Panc1 (cell line): Measurements from ENCODE around the gene PPP1R1B.

ENCODE experiments used
- POLR2AphosphoS5 ChIP-seq: IDR thresholded peaks from 2 replicates; pipeline ENCODE4 v1.6.1; 2012; ENCODE audit warnings: mild to moderate bottlenecking, low read depth, low read length, moderate library complexity
- SIN3A ChIP-seq: IDR thresholded peaks from 2 replicates; pipeline ENCODE4 v1.6.1; 2012; ENCODE audit warnings: low read depth, mild to moderate bottlenecking, low read length, moderate library complexity, borderline replicate concordance; ENCODE audit not compliant: insufficient read depth
- TCF7L2 ChIP-seq: IDR thresholded peaks from 2 replicates; pipeline ENCODE4 v1.6.1; 2011; ENCODE audit warnings: mild to moderate bottlenecking, low read depth, low read length, inconsistent platforms
- TF ChIP-seq, protein P1 (sequence below): fragments of 450-650 bp; IDR thresholded peaks from 2 replicates; pipeline ENCODE4 v1.5.1; 2017; ENCODE audit warnings: mild to moderate bottlenecking
- TF ChIP-seq, protein P2 (sequence below), 2 experiments: IDR thresholded peaks; 2 replicates each; pipeline ENCODE4 v1.6.1; 2011 to 2012; ENCODE audit warnings: low read depth in 2 of 2, control low read depth in 1 of 2, low read length in 1 of 2, mild to moderate bottlenecking in 1 of 2, moderate library complexity in 1 of 2; ENCODE audit not compliant: insufficient read depth in 1 of 2

DNA sequence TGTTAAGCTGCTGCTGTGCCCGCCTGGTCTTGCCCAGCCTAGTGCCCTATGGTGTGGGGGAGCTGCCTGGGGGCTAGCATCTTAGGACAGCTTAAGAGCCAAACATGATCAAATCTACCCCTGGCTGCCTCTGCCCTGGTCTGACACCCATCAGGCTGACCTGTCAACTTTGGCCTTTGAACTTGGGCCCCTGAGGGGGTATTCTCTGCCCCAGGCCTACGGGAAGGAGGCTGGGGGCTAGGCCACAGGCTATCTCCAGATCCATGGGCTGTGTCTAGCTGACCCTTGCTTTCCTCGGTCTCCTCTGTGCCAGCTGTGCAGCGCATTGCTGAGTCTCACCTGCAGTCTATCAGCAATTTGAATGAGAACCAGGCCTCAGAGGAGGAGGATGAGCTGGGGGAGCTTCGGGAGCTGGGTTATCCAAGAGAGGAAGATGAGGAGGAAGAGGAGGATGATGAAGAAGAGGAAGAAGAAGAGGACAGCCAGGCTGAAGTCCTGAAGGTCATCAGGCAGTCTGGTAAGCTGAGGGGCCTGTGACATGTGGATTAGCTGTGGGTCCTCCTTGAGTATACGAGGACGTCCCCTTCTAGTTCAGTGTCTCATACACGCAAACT, 6.9 kb downstream of the PPP1R1B start:
- TF ChIP-seq TCF7L2 = no peak
- TF ChIP-seq, protein P1, sequence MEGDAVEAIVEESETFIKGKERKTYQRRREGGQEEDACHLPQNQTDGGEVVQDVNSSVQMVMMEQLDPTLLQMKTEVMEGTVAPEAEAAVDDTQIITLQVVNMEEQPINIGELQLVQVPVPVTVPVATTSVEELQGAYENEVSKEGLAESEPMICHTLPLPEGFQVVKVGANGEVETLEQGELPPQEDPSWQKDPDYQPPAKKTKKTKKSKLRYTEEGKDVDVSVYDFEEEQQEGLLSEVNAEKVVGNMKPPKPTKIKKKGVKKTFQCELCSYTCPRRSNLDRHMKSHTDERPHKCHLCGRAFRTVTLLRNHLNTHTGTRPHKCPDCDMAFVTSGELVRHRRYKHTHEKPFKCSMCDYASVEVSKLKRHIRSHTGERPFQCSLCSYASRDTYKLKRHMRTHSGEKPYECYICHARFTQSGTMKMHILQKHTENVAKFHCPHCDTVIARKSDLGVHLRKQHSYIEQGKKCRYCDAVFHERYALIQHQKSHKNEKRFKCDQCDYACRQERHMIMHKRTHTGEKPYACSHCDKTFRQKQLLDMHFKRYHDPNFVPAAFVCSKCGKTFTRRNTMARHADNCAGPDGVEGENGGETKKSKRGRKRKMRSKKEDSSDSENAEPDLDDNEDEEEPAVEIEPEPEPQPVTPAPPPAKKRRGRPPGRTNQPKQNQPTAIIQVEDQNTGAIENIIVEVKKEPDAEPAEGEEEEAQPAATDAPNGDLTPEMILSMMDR = no peak
- TF ChIP-seq, protein P2, sequence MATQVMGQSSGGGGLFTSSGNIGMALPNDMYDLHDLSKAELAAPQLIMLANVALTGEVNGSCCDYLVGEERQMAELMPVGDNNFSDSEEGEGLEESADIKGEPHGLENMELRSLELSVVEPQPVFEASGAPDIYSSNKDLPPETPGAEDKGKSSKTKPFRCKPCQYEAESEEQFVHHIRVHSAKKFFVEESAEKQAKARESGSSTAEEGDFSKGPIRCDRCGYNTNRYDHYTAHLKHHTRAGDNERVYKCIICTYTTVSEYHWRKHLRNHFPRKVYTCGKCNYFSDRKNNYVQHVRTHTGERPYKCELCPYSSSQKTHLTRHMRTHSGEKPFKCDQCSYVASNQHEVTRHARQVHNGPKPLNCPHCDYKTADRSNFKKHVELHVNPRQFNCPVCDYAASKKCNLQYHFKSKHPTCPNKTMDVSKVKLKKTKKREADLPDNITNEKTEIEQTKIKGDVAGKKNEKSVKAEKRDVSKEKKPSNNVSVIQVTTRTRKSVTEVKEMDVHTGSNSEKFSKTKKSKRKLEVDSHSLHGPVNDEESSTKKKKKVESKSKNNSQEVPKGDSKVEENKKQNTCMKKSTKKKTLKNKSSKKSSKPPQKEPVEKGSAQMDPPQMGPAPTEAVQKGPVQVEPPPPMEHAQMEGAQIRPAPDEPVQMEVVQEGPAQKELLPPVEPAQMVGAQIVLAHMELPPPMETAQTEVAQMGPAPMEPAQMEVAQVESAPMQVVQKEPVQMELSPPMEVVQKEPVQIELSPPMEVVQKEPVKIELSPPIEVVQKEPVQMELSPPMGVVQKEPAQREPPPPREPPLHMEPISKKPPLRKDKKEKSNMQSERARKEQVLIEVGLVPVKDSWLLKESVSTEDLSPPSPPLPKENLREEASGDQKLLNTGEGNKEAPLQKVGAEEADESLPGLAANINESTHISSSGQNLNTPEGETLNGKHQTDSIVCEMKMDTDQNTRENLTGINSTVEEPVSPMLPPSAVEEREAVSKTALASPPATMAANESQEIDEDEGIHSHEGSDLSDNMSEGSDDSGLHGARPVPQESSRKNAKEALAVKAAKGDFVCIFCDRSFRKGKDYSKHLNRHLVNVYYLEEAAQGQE (IDR thresholded peaks at IDR 0.05; ENCODE audit: insufficient read depth in 1 of 2, low read depth in 2 of 2, low read length in 1 of 2) = no peak
- no peak for TF ChIP-seq POLR2AphosphoS5
- no peak for TF ChIP-seq SIN3A
